GM18519 (cell line): Measurements from ENCODE around the gene NOMO2.
"Not testable (repeated sequence)": the region's sequence is repeated elsewhere in the genome, so short reads cannot be mapped to it uniquely, and the experiment has no call there.

Experiments
- ATAC-seq: cut with Tn5 transposase; IDR thresholded peaks from one replicate; pipeline ENCODE4 v1.9.1; 2021; ENCODE audit warnings: mild to moderate bottlenecking, moderate library complexity; ENCODE audit not compliant: unreplicated experiment, low FRiP score

The NOMO2 gene

DNA sequence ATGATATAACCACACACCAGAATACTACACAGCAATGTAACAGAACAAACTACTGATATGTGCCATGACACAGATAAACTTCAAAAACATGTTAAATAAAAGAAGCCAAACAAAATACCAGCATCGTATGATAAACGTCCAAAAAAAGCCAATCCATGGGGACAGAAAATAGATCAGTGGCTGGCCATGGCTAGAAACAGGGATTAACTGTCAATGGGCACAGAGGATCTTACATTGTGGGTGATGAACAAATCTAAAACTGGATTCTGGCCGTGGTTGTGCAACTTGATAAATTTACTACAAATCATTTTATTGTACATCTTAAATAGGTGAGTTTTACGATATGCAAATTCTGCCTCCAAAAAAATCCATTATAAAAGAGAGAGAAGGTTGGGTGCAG, 35.4 kb downstream of the NOMO2 start:
- not testable (repeated sequence) for ATAC-seq

GRCh38 chr16:18525882-18526482, 35.9 kb downstream of the NOMO2 start:
- not testable (repeated sequence) for ATAC-seq

DNA sequence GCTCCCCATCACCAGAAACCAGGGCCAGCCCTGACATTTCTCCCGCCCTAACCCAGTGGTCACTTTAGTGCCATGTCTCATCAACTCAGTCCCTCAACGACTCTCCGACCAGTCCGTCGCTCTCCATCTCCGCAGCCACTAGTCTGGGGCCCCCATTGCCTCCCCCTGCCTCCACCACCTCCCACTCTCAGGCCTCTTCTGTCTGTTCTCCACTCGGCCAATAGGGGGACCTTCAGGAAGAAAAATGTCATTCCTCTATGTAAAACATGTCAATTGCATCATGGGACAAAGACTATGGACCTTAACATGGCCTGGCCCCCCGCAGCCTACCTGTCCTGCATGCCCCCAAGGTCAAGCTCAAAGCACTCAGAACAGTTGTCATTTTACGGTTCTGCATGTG, 39.3 kb downstream of the NOMO2 start:
- ATAC-seq, result not testable (repeated sequence)

DNA sequence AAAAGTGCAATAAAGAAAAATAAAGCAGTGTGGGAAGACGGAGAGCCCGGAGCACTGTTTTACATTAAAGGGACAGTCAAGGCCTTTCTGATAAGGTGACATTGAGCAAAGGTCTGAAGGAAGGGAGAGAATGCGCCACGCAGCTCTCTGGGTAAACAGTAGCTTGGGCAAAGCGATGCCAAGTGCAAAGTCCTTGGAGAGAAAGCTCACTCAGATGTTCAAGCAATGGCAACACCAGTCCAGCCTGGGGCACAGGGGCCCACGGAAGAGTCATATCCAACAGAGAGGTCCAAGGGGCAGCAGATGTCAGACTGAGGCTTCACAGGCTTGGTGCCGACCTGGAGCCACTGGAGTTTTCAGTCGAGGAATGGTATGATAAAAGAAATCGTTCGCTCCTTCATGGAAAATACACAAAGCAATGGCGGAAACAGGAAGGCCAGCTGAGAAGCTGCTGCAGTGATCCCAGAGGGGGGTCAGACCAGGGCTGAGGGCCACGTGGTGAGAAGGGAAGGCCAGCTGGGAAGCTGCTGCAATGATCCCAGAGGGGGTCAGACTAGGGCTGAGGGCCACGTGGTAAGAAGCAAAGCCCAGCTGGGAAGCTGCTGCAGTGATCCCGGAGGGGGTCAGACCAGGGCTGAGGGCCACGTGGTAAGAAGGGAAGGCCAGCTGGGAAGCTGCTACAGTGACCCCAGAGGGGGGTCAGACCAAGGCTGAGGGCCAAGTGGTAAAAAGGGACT, 40.3 kb downstream of the NOMO2 start:
- ATAC-seq, result not testable (repeated sequence)

- ATAC-seq, result not testable (repeated sequence)
Measured at GRCh38 chr16:18518536-18519283, 43.2 kb downstream of the NOMO2 start.

DNA sequence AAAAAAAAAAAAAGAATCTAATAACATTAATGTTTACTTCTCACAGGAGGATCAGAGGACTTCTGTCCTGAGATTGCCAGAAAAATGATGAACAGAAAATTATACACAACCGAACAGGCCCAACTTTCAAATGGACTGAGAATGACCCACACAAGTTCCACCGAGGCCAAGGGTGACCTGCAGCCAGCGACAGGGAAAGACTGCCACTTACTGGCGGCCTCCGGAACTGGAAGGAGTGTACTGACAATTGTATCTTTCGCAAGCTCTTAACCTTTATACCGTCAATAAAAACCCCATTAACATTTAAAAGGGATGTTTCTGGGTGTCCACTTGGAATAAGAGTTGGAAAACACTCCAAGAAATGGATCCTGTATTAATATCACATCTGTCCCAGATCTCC, 63.5 kb downstream of the NOMO2 start:
- ATAC-seq, result not testable (repeated sequence)

- not testable (repeated sequence) for ATAC-seq
Measured at GRCh38 chr16:18497032-18497431, 64.9 kb downstream of the NOMO2 start.

DNA sequence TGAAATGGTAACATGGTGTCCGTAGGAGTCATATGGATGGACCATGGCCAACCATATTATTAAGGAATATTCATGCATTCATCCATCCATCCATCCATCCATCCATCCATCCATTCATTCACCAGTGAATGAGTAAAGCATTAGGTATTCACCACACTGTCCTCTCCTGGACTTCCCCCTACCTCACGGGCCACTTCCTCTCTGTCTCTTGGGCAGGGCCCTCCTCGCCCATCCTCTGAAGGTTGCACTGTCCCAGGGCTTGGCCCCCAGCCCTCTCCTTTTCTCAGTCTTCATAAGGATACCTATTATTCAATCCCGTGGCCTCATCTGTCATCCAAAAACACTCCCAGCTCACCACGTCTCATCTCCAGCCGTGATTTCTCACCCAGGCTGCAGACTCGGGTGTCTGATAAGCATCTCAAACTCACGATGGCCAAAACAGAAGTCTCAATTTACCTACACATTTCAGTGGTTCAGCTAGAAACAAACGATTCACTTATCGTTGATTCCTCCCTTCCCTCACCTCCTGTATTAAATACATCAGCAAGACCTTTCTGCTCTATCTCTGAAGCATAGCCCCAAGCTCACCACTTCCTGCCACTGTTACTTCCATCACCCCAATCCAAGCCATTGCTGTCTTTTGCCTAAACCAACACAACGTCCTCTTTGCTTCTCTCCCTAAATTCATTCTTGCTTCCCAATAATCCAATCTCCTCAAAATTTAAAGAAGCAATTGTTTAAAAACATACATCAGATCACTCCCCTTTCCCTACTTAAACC, 69.6 kb downstream of the NOMO2 start:
- ATAC-seq, result not testable (repeated sequence)

DNA sequence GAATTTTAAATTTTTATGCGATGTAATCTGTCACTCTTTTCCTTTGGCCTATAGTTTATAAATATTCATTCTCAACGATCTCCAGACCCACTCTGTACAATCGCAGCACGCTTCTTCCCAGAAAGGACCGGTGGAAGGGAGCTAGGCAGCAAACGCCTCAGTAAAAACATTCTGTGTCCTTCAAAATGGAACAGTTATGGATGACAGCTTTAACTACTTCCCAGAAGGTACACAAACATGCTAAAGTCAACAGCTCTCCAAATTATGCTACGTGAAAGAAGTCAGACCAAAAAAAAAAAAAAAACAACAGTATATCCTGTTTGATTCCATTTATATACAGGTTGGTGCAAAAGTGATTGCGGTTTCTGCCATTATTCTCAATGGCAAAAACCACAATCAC, 125.9 kb downstream of the NOMO2 start:
- not testable (repeated sequence) for ATAC-seq

- not testable (repeated sequence) for ATAC-seq
Measured at GRCh38 chr16:18415827-18416226, 146.1 kb downstream of the NOMO2 start.

GRCh38 chr16:18409532-18410293, 152.2 kb downstream of the NOMO2 start:
- not testable (repeated sequence) for ATAC-seq

DNA sequence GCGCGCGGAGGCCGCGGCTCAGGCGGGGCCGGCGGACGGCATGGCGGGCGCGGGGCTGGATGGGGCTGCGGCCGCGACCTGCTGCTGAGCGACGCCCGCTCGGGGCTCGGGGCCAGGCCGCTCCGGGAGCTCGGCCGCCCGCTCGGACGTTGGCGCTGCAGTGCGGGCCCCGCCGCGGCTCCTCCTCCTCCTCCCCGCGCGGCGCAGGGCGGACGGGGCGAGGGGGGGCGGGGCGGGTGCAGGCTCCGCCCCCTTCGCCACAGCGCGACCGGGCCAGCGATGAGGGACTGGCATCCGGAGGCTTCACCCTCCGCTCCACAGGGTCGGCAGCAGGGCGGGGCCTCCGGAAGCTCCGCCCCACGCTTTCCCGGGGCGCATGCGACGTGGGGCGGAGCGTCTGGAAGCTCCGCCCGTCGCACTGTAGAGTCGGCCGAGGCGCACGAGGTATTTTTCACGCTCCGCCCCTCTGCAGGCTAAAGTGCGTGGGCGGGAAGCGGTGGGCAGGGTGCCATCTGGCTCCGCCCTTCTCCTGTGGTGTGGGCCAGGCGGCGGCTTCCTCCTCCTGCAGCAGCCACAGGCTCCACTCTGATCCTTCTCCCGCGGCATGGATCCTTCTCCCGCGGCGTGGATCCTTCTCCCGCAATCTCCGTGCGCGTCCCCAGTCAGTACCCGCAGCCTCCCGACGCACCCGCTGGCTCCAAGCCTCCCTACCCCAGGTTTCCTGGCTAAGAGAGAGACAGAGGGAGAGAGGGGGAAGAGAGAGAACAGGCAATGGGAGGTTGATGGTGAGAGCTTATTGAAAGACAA, 159.8 kb downstream of the NOMO2 start:
- ATAC-seq, result not testable (repeated sequence)

DNA sequence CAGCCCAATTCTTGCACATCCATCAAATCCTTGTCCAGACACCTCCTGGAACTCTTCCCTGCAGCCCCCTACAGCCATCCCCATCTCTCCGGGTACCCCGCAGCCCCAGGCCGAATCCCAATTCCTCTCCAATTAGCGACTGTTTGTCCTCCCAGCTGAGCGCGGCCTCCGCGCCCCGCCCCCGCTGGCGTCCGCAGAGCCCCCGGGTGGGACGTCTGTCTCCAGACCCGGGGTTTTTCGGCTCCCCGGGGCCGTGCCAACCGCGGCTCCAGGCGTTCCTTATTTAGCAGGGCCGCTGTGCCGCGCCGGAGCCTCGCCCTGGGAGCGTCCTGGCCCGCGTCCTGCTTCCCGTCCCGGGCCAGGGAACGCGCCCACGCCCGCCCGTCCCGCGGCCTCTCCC, 160.7 kb downstream of the NOMO2 start:
- ATAC-seq, result not testable (repeated sequence)

DNA sequence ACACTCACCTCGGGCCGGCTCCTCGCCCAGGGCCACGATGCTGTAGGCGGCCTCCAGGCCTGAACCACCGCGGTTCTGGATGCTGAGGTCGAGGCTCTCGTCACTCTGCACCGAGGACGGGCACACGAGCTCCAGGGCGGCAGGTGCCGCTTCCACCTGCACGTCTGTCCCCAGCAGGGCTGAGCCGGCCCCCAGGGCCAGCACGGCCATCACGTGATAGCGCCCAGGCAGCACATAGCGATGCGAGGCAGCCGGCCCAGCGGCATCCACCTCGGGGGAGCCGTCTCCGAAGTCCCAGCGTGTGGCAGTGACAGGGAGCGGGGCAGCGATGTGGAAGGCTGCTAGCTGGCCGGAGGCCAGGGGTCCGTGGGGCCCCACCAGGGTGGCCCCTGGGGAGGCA, 167.5 kb downstream of the NOMO2 start:
- not testable (repeated sequence) for ATAC-seq

DNA sequence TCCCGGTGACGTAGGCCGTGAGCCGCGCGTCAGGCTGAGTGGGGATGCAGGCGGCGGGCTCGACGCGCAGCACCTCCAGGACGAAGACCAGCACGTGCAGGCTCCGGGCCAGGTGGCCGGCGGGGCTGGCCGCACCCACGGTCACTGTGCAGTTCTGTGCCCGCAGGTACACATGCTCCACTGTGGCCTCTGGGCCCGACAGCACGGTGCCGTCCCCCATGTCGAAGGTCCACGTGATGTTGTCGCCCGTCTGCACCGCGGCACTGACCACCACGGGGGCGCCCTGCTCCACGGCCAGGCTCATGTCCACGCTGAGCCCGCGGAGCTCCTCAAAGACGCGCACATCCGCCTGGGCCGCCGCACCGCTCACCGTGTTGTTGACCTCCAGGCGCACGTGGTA, 174.1 kb downstream of the NOMO2 start:
- ATAC-seq, result not testable (repeated sequence)

GRCh38 chr16:18386517-18386916, 175.4 kb downstream of the NOMO2 start:
- ATAC-seq, result not testable (repeated sequence)

- ATAC-seq, result not testable (repeated sequence)
Measured at GRCh38 chr16:18385285-18385684, 176.6 kb downstream of the NOMO2 start.

GRCh38 chr16:18384869-18385268, 177.0 kb downstream of the NOMO2 start:
- not testable (repeated sequence) for ATAC-seq

DNA sequence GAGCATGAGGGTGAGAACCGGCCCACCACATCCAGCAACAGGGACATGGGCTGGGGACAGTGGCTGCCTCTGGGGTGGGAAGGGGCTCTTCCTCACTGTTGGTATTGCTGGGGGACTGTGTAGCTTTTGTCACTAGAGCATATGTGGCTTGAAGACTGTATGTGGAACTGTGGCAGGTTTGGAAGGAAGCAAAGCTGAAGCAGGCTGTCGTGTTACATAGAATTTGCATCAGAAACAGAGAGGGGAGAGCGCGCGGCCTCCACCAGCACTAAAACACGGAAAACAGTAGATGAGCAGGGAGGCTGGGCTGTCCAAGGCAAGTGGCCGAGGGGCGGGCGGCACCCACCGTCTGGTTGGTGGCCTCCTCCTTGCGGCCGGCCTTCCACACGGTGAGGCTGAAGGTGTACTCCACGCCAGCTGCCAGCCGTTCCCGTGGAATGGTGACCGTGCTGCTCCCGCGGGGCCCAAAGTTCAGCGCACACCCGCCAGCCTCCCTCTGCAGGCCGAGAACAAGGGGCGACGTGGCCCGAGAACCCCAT, 177.7 kb downstream of the NOMO2 start:
- not testable (repeated sequence) for ATAC-seq
